ENCODE measurements around the gene TOMT.

The TOMT gene

GRCh38 chr11:72091292-72091691 is 14.4 kb upstream of the TOMT start:
- DNase-seq (ENCODE audit: low spot score), result no peak
- Histone ChIP-seq H3K4me1 (ENCODE audit: insufficient read depth, poor library complexity, severe bottlenecking) (no peaks in the 10 kb centered on the region), H3K27ac (ENCODE audit: poor library complexity, severe bottlenecking) (no peak overlapping the region), H3K4me3 (ENCODE audit: severe bottlenecking) (no peak overlapping the region), H3K9me3 (ENCODE audit: severe bottlenecking) (no peaks in the 10 kb centered on the region), H3K27me3 (ENCODE audit: insufficient read depth, poor library complexity, severe bottlenecking) (no peaks in the 10 kb centered on the region), H3K36me3 (ENCODE audit: low read depth) (peaks cover 28% of the 10 kb centered on the region)
- peak; percentile 79 for ATAC-seq (ENCODE audit: low read depth)
- TF ChIP-seq, protein P1, sequence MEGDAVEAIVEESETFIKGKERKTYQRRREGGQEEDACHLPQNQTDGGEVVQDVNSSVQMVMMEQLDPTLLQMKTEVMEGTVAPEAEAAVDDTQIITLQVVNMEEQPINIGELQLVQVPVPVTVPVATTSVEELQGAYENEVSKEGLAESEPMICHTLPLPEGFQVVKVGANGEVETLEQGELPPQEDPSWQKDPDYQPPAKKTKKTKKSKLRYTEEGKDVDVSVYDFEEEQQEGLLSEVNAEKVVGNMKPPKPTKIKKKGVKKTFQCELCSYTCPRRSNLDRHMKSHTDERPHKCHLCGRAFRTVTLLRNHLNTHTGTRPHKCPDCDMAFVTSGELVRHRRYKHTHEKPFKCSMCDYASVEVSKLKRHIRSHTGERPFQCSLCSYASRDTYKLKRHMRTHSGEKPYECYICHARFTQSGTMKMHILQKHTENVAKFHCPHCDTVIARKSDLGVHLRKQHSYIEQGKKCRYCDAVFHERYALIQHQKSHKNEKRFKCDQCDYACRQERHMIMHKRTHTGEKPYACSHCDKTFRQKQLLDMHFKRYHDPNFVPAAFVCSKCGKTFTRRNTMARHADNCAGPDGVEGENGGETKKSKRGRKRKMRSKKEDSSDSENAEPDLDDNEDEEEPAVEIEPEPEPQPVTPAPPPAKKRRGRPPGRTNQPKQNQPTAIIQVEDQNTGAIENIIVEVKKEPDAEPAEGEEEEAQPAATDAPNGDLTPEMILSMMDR (IDR thresholded peaks at IDR 0.05; ENCODE audit: poor library complexity, severe bottlenecking), result peak; percentile 86

GRCh38 chr11:72098741-72099140 is 7.0 kb upstream of the TOMT start:
- Histone ChIP-seq H3K27me3 (ENCODE audit: insufficient read depth, poor library complexity, severe bottlenecking) (no peaks in the 10 kb centered on the region), H3K4me1 (ENCODE audit: insufficient read depth, poor library complexity, severe bottlenecking) (peaks cover 8% of the 10 kb centered on the region), H3K9me3 (ENCODE audit: severe bottlenecking) (no peaks in the 10 kb centered on the region), H3K4me3 (ENCODE audit: severe bottlenecking) (no peak overlapping the region), H3K27ac (ENCODE audit: poor library complexity, severe bottlenecking) (no peak overlapping the region), H3K36me3 (ENCODE audit: low read depth) (peaks cover 63% of the 10 kb centered on the region)
- TF ChIP-seq, protein P1 (IDR thresholded peaks at IDR 0.05; ENCODE audit: poor library complexity, severe bottlenecking), result no peak
- DNase-seq (ENCODE audit: low spot score), result no peak
- ATAC-seq (ENCODE audit: low read depth), result no peak

DNA sequence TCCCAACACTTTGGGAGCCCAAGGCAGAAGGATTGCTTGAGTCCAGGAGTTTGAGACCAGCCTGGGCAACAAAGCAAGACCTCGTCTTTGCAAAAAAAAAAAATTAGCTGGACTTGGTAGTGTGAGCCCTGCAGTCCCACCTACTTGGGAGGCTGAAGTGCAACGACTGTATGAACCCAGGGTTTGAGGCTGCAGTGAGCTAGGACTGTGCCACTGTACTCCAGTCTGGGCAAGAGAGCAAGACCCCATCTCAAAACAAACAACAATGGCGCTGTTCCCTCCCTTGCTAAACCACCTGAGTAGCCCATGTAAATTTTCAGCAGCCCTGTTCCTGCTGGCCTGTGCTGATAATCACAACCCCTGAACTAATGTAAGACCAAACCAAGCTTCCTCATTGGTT is 5.7 kb upstream of the TOMT start:
- ATAC-seq (ENCODE audit: low read depth) (no peak), DNase-seq (ENCODE audit: low spot score) (no peak)
- Histone ChIP-seq H3K27me3 (ENCODE audit: insufficient read depth, poor library complexity, severe bottlenecking) (no peaks in the 10 kb centered on the region), H3K4me1 (ENCODE audit: insufficient read depth, poor library complexity, severe bottlenecking) (peaks cover 8% of the 10 kb centered on the region), H3K9me3 (ENCODE audit: severe bottlenecking) (no peaks in the 10 kb centered on the region), H3K4me3 (ENCODE audit: severe bottlenecking) (no peak overlapping the region), H3K27ac (ENCODE audit: poor library complexity, severe bottlenecking) (no peak overlapping the region), H3K36me3 (ENCODE audit: low read depth) (peaks cover 55% of the 10 kb centered on the region)
- TF ChIP-seq, protein P1 (IDR thresholded peaks at IDR 0.05; ENCODE audit: poor library complexity, severe bottlenecking), result no peak

DNA sequence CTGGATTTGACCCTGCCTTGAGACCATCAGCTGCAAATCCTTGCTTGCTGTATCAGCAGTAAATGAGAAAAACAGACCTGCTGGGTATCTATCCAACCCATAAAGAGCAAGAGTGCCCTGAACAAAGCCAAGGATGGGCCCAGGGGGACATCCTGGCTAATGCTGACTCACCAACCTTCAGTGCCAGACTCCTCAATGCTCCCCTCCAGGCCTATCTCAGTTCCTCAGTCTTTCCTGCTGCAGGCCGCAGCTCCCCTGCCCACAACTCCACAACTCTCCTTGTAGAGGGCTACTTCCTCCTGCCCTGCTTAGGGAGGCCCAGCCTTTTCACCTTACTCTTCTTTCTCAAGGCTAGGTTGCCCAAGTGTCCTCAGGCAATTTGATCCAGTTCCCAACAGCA is 5.3 kb upstream of the TOMT start:
- TF ChIP-seq, protein P1 (IDR thresholded peaks at IDR 0.05; ENCODE audit: poor library complexity, severe bottlenecking), result no peak
- no peak for DNase-seq (ENCODE audit: low spot score)
- H3K4me1 ChIP-seq (ENCODE audit: insufficient read depth, poor library complexity, severe bottlenecking), result peaks cover 8% of the 10 kb centered on the region
- no peaks in the 10 kb centered on the region for H3K27me3 ChIP-seq (ENCODE audit: insufficient read depth, poor library complexity, severe bottlenecking)
- ATAC-seq (ENCODE audit: low read depth), result no peak
- peaks cover 54% of the 10 kb centered on the region for H3K36me3 ChIP-seq (ENCODE audit: low read depth)
- H3K27ac ChIP-seq (ENCODE audit: poor library complexity, severe bottlenecking), result peak overlapping the region; percentile 81
- H3K9me3 ChIP-seq (ENCODE audit: severe bottlenecking), result no peaks in the 10 kb centered on the region
- no peak overlapping the region for H3K4me3 ChIP-seq (ENCODE audit: severe bottlenecking)

DNA sequence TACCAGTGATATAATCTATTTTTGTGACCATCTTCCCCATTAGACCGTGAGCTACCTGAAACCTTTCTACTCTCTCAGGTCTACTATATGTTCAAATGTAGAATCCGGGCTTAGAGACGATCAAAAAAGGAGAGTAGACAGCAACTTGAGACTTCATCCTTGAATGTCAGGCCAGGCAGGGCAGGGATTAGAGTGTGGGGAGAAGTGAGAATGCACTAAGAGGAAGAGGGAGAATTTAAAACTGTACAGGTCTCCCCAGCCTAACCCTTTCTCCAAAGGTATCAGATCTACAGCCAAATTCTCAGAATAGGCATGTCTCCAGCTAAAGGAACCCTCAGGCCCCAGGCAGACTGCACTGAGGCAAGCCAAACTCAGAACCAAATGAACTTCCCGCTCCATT is 3.6 kb upstream of the TOMT start:
- Histone ChIP-seq H3K27ac (ENCODE audit: poor library complexity, severe bottlenecking) (peak overlapping the region; percentile 81), H3K36me3 (ENCODE audit: low read depth) (peaks cover 42% of the 10 kb centered on the region), H3K4me3 (ENCODE audit: severe bottlenecking) (peak overlapping the region; percentile 89), H3K27me3 (ENCODE audit: insufficient read depth, poor library complexity, severe bottlenecking) (no peaks in the 10 kb centered on the region), H3K9me3 (ENCODE audit: severe bottlenecking) (no peaks in the 10 kb centered on the region), H3K4me1 (ENCODE audit: insufficient read depth, poor library complexity, severe bottlenecking) (peaks cover 8% of the 10 kb centered on the region)
- ATAC-seq (ENCODE audit: low read depth) (no peak), DNase-seq (ENCODE audit: low spot score) (no peak)
- TF ChIP-seq, protein P1 (IDR thresholded peaks at IDR 0.05; ENCODE audit: poor library complexity, severe bottlenecking), result no peak
